Subcutaneous abdominal adipose tissue (tissue), 5 donors: Measurements from ENCODE around the gene BRD9.
"Not testable (repeated sequence)": the region's sequence is repeated elsewhere in the genome, so short reads cannot be mapped to it uniquely, and the experiment has no call there.

Experiments used
- H3K27ac ChIP-seq: one replicate; pipeline ENCODE4 v1.7.0; 2013; ENCODE audit warnings: low read depth, mild to moderate bottlenecking, inconsistent platforms, low read length, moderate library complexity
- H3K27me3 ChIP-seq, 5 donors: one replicate each; pipeline ENCODE4 v1.7.0; 2013; ENCODE audit warnings: low read length in 5 of 5, inconsistent platforms in 1 of 5; ENCODE audit not compliant: control insufficient read depth in 5 of 5, insufficient read depth in 4 of 5
- H3K36me3 ChIP-seq, 5 donors: one replicate each; pipeline ENCODE4 v1.7.0; 2013; ENCODE audit warnings: low read length in 5 of 5; ENCODE audit not compliant: control insufficient read depth in 5 of 5, insufficient read depth in 5 of 5
- H3K4me1 ChIP-seq, 5 donors: one replicate each; pipeline ENCODE4 v1.7.0; 2013; ENCODE audit warnings: low read length in 5 of 5, mild to moderate bottlenecking in 3 of 5, moderate library complexity in 1 of 5; ENCODE audit not compliant: control insufficient read depth in 5 of 5, insufficient read depth in 5 of 5
- H3K4me3 ChIP-seq, 5 donors: one replicate each; pipeline ENCODE4 v1.7.0; 2013; ENCODE audit warnings: low read length in 5 of 5, low read depth in 1 of 5
- H3K9ac ChIP-seq, 5 donors: one replicate each; pipeline ENCODE4 v1.7.0; 2013; ENCODE audit warnings: low read length in 5 of 5, mild to moderate bottlenecking in 4 of 5, moderate library complexity in 3 of 5
- H3K9me3 ChIP-seq, 5 donors: one replicate each; pipeline ENCODE4 v1.7.0; 2013; ENCODE audit warnings: low read length in 5 of 5; ENCODE audit not compliant: control insufficient read depth in 5 of 5
- donor health status: healthy.
- donor health status: healthy.
- donor health status: healthy.
- donor health status: healthy.
- donor health status: healthy.

Gene BRD9

GRCh38 chr5:932628-933250 lies 40.1 kb upstream of the BRD9 start:
- Histone ChIP-seq H3K36me3 (no peaks in the 10 kb centered on the region), H3K27ac (no peak overlapping the region), H3K9ac (no peak overlapping the region), H3K4me3 (no peak overlapping the region), H3K9me3 (no peaks in the 10 kb centered on the region), H3K4me1 (peaks cover 0 to 2% (median 0%) of the 10 kb centered on the region in 5 donors), H3K27me3 (peaks cover 0 to 11% (median 6%) of the 10 kb centered on the region in 5 donors)

- no peak overlapping the region for H3K27ac ChIP-seq
Measured at GRCh38 chr5:932151-932627, 39.6 kb upstream of the BRD9 start.

GRCh38 chr5:931570-932145 lies 39.1 kb upstream of the BRD9 start:
- Histone ChIP-seq H3K9me3 (no peaks in the 10 kb centered on the region), H3K4me1 (peaks cover 2 to 6% (median 4%) of the 10 kb centered on the region in 5 donors), H3K9ac (no peak overlapping the region), H3K36me3 (no peaks in the 10 kb centered on the region), H3K27ac (no peak overlapping the region), H3K4me3 (no peak overlapping the region), H3K27me3 (peaks cover 0 to 15% (median 11%) of the 10 kb centered on the region in 5 donors)

More at GRCh38 chr5:932151-932627, 39.6 kb upstream of the BRD9 start:
- peaks cover 0 to 13% (median 7%) of the 10 kb centered on the region in 5 donors for H3K27me3 ChIP-seq
- no peaks in the 10 kb centered on the region for H3K9me3 ChIP-seq
- no peaks in the 10 kb centered on the region for H3K36me3 ChIP-seq
- no peak overlapping the region for H3K4me3 ChIP-seq
- no peak overlapping the region for H3K9ac ChIP-seq
- peaks cover 0 to 2% (median under 1%) of the 10 kb centered on the region in 5 donors for H3K4me1 ChIP-seq

GRCh38 chr5:930866-931265 lies 38.3 kb upstream of the BRD9 start:
- Histone ChIP-seq H3K9me3 (no peaks in the 10 kb centered on the region), H3K36me3 (no peaks in the 10 kb centered on the region), H3K27me3 (peaks cover 0 to 19% (median 16%) of the 10 kb centered on the region in 5 donors), H3K4me3 (no peak overlapping the region), H3K27ac (no peak overlapping the region), H3K4me1 (peaks cover 2 to 13% (median 8%) of the 10 kb centered on the region in 5 donors), H3K9ac (no peak overlapping the region)

- Histone ChIP-seq H3K4me1 (peaks cover 2 to 13% (median 8%) of the 10 kb centered on the region in 5 donors), H3K27ac (no peak overlapping the region), H3K36me3 (no peaks in the 10 kb centered on the region), H3K9me3 (no peaks in the 10 kb centered on the region), H3K9ac (no peak overlapping the region), H3K4me3 (no peak overlapping the region), H3K27me3 (peaks cover 3 to 26% (median 20%) of the 10 kb centered on the region in 5 donors)
Measured at GRCh38 chr5:929596-929995, 37.0 kb upstream of the BRD9 start.

- not testable (repeated sequence) for H3K27ac ChIP-seq, H3K9me3 ChIP-seq, H3K9ac ChIP-seq, H3K36me3 ChIP-seq, H3K4me3 ChIP-seq
- Histone ChIP-seq H3K27me3 (peaks cover 3 to 29% (median 20%) of the 10 kb centered on the region in 5 donors), H3K4me1 (peaks cover 2 to 13% (median 8%) of the 10 kb centered on the region in 5 donors)
Measured at GRCh38 chr5:929182-929581, 36.6 kb upstream of the BRD9 start.

- Histone ChIP-seq H3K27me3 (peaks cover 3 to 27% (median 18%) of the 10 kb centered on the region in 5 donors), H3K4me3 (peak overlapping the region in 1 of 5 donors; percentile 58), H3K4me1 (peaks cover 0 to 13% (median 8%) of the 10 kb centered on the region in 5 donors)
Measured at GRCh38 chr5:927172-928015, 34.8 kb upstream of the BRD9 start.

GRCh38 chr5:926417-927171 lies 34.0 kb upstream of the BRD9 start:
- no peaks in the 10 kb centered on the region for H3K36me3 ChIP-seq
- peak overlapping the region in 4 of 5 donors; percentile 32 to 58 (median 42) for H3K4me3 ChIP-seq
- peak overlapping the region in 3 of 5 donors; percentile 25 to 52 (median 44) for H3K9ac ChIP-seq
- H3K9me3 ChIP-seq = no peaks in the 10 kb centered on the region
- H3K27ac ChIP-seq = no peak overlapping the region
- H3K4me1 ChIP-seq = peaks cover 0 to 13% (median 8%) of the 10 kb centered on the region in 5 donors
- H3K27me3 ChIP-seq = peaks cover 3 to 25% (median 16%) of the 10 kb centered on the region in 5 donors

More at GRCh38 chr5:927172-928015, 34.8 kb upstream of the BRD9 start:
- Histone ChIP-seq H3K9me3 (no peaks in the 10 kb centered on the region), H3K27ac (no peak overlapping the region), H3K36me3 (no peaks in the 10 kb centered on the region), H3K9ac (peak overlapping the region in 1 of 5 donors; percentile 5)

- no peaks in the 10 kb centered on the region for H3K36me3 ChIP-seq
- no peak overlapping the region for H3K9ac ChIP-seq
- peaks cover 0 to 4% (median 0%) of the 10 kb centered on the region in 5 donors for H3K9me3 ChIP-seq
- no peak overlapping the region for H3K27ac ChIP-seq
- H3K4me1 ChIP-seq = peaks cover 0 to 13% (median 8%) of the 10 kb centered on the region in 5 donors
- no peak overlapping the region for H3K4me3 ChIP-seq
- H3K27me3 ChIP-seq = peaks cover 3 to 25% (median 16%) of the 10 kb centered on the region in 5 donors
Measured at GRCh38 chr5:923281-923873, 30.8 kb upstream of the BRD9 start.
